Liver (tissue), 9 donors: ENCODE measurements around the gene ZNF606. TPM values are rescaled to one million over a fixed set of nuclear protein-coding genes. Genes with fewer than 3 reads are reported as not detected.

Experiments used
- DNase-seq: peaks from one replicate; pipeline ENCODE4 v3.0.0-alpha.2; 2017; ENCODE audit warnings: low spot score
- H3K27ac ChIP-seq, 2 donors: one replicate each; pipeline ENCODE4 v1.7.0; 2013; ENCODE audit warnings: inconsistent platforms in 2 of 2, low read length in 2 of 2, control low read depth in 1 of 2, low read depth in 1 of 2, mild to moderate bottlenecking in 1 of 2
- H3K27me3 ChIP-seq, 4 donors: one replicate each; pipeline versions ENCODE4 v1.6.1 to v1.7.0; 2013; ENCODE audit warnings: low read length in 3 of 4, inconsistent platforms in 1 of 4, mild to moderate bottlenecking in 1 of 4, moderate library complexity in 1 of 4; ENCODE audit not compliant: control insufficient read depth in 4 of 4, insufficient read depth in 4 of 4
- H3K36me3 ChIP-seq, 4 donors: one replicate each; pipeline versions ENCODE4 v1.6.1 to v1.7.0; 2013; ENCODE audit warnings: low read length in 3 of 4, mild to moderate bottlenecking in 3 of 4, low read depth in 1 of 4, moderate library complexity in 1 of 4; ENCODE audit not compliant: control insufficient read depth in 4 of 4, insufficient read depth in 3 of 4
- H3K4me1 ChIP-seq, 4 donors: one replicate each; pipeline versions ENCODE4 v1.6.1 to v1.7.0; 2013; ENCODE audit warnings: low read length in 3 of 4, mild to moderate bottlenecking in 3 of 4, moderate library complexity in 1 of 4; ENCODE audit not compliant: control insufficient read depth in 4 of 4, insufficient read depth in 4 of 4
- H3K4me3 ChIP-seq, 3 donors: one replicate each; pipeline versions ENCODE4 v1.6.1 to v1.7.0; 2013; ENCODE audit warnings: low read length in 3 of 3, control low read depth in 1 of 3, low read depth in 1 of 3, mild to moderate bottlenecking in 1 of 3
- H3K9ac ChIP-seq, 2 donors: one replicate each; pipeline ENCODE4 v1.7.0; 2013; ENCODE audit warnings: low read length in 2 of 2, mild to moderate bottlenecking in 2 of 2, moderate library complexity in 2 of 2, control low read depth in 1 of 2, low read depth in 1 of 2
- H3K9me3 ChIP-seq, 4 donors: one replicate each; pipeline versions ENCODE4 v1.6.1 to v1.7.0; 2013; ENCODE audit warnings: low read length in 3 of 4; ENCODE audit not compliant: control insufficient read depth in 4 of 4
- CTCF ChIP-seq: fragments of 150-350 bp; IDR thresholded peaks from 2 replicates; pipeline ENCODE4 v1.5.1; 2017; ENCODE audit warnings: improper control_type of control experiment, low read depth, low read length; ENCODE audit not compliant: missing input control
- EGR1 ChIP-seq, 2 donors: IDR thresholded peaks; 2 replicates each; pipeline ENCODE4 v1.6.1; 2016 to 2018; ENCODE audit warnings: antibody characterized with exemption in 2 of 2, low read depth in 2 of 2
- FOXA1 ChIP-seq: IDR thresholded peaks from 2 replicates; pipeline ENCODE4 v1.6.1; 2016; ENCODE audit warnings: antibody characterized with exemption
- FOXA2 ChIP-seq: IDR thresholded peaks from 2 replicates; pipeline ENCODE4 v1.6.1; 2016; ENCODE audit warnings: antibody characterized with exemption
- HNF4A ChIP-seq, 2 donors: conservative IDR thresholded peaks; 2 replicates each; pipeline ENCODE4 v1.6.1; 2016; ENCODE audit warnings: antibody characterized with exemption in 2 of 2, mild to moderate bottlenecking in 2 of 2
- JUND ChIP-seq, 2 donors: IDR thresholded peaks; 2 replicates each; pipeline ENCODE4 v1.6.1; 2016; ENCODE audit warnings: antibody characterized with exemption in 2 of 2
- NR2F2 ChIP-seq: IDR thresholded peaks from 2 replicates; pipeline ENCODE4 v1.6.1; 2016; ENCODE audit warnings: antibody characterized with exemption
- RAD21 ChIP-seq, 2 donors: IDR thresholded peaks; 2 replicates each; pipeline ENCODE4 v1.6.1; 2016; ENCODE audit warnings: antibody characterized with exemption in 2 of 2, mild to moderate bottlenecking in 2 of 2
- REST ChIP-seq: IDR thresholded peaks from 2 replicates; pipeline ENCODE4 v1.6.1; 2016; ENCODE audit warnings: antibody characterized with exemption, mild to moderate bottlenecking
- RXRA ChIP-seq, 2 donors: IDR thresholded peaks; 2 replicates each; pipeline ENCODE4 v1.6.1; 2017 to 2018; ENCODE audit warnings: antibody characterized with exemption in 2 of 2, mild to moderate bottlenecking in 1 of 2
- TAF1 ChIP-seq: conservative IDR thresholded peaks from 2 replicates; pipeline ENCODE4 v1.6.1; 2016; ENCODE audit warnings: antibody characterized with exemption, mild to moderate bottlenecking
- YY1 ChIP-seq: IDR thresholded peaks from 2 replicates; pipeline ENCODE4 v1.6.1; 2016; ENCODE audit warnings: antibody characterized with exemption, mild to moderate bottlenecking
- ZBTB33 ChIP-seq: IDR thresholded peaks from 2 replicates; pipeline ENCODE4 v1.6.1; 2016; ENCODE audit warnings: antibody characterized with exemption
- WGBS: extraction: QIAGEN DNeasy Blood & Tissue Kit; methylation state at CpG from one replicate; pipeline ENCODE4 v1.1.7; 2013; 5-methylcytosine and 5-hydroxymethylcytosine counted together
- polyA plus RNA-seq, 2 donors: library from polyadenylated mRNA; stranded (reverse) in 1 of 2; unstranded in 1 of 2; fragments of 200-250 nt in 1 of 2; fragments of >200 nt in 1 of 2; fragmentation: Nextera tagmentation in 1 of 2; extraction: Ambion mirVana in 1 of 2; gene quantifications; one replicate each; pipeline versions ENCODE4 v1.2.1 to v1.2.3, GENCODE V29; 2013 to 2015
- total RNA-seq, 2 donors: library from RNA; depleted of rRNA; stranded (reverse); fragments of >200 nt; gene quantifications; one replicate each; pipeline ENCODE4 v1.2.3, GENCODE V29; 2014
- TF ChIP-seq, protein P1 (sequence below): IDR thresholded peaks from 2 replicates; pipeline ENCODE4 v1.6.1; 2016; ENCODE audit warnings: antibody characterized with exemption
- donor health status: healthy.
- donor health status: healthy.
- donor health status: healthy.
- donor health status: healthy.
- donor health status: healthy.

ZNF606 gene
- total and polyA plus RNA-seq, 4 donors: 3.2 to 12.8 (median 6.6) TPM

GRCh38 chr19:58021541-58022282 lies 19.1 kb upstream of the ZNF606 start:
- Histone ChIP-seq H3K4me3 (peak overlapping the region in 1 of 3 donors; percentile 23), H3K4me1 (no peaks in the 10 kb centered on the region), H3K9me3 (peaks cover 18 to 42% (median 28%) of the 10 kb centered on the region in 4 donors), H3K9ac (no peak overlapping the region), H3K27me3 (no peaks in the 10 kb centered on the region), H3K27ac (no peak overlapping the region), H3K36me3 (no peaks in the 10 kb centered on the region)
- peak; percentile 45 for DNase-seq
- no peak for TF ChIP-seq HNF4A (conservative IDR thresholded peaks at IDR 0.05)
- peak; percentile 46 for TF ChIP-seq CTCF
- TF ChIP-seq NR2F2: peak; percentile 53
- no peak for TF ChIP-seq YY1
- TF ChIP-seq RAD21 (IDR thresholded peaks at IDR 0.05): peak; percentile 71 to 80
- WGBS: 56% methylated on average over 30 of the region's 30 CpGs

GRCh38 chr19:58020129-58020528 lies 17.5 kb upstream of the ZNF606 start:
- Histone ChIP-seq H3K27ac (no peak overlapping the region), H3K27me3 (no peaks in the 10 kb centered on the region), H3K9ac (no peak overlapping the region), H3K9me3 (peaks cover 20 to 49% (median 31%) of the 10 kb centered on the region in 4 donors), H3K36me3 (no peaks in the 10 kb centered on the region), H3K4me3 (peak overlapping the region in 1 of 3 donors; percentile 11), H3K4me1 (no peaks in the 10 kb centered on the region)
- TF ChIP-seq, protein P1, sequence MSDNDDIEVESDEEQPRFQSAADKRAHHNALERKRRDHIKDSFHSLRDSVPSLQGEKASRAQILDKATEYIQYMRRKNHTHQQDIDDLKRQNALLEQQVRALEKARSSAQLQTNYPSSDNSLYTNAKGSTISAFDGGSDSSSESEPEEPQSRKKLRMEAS: no peak
- TF ChIP-seq RAD21 (IDR thresholded peaks at IDR 0.05) (no peak), RXRA (IDR thresholded peaks at IDR 0.05) (no peak), NR2F2 (no peak), EGR1 (IDR thresholded peaks at IDR 0.05; ENCODE audit: low read depth in 2 of 2) (no peak), FOXA2 (no peak), REST (no peak), FOXA1 (no peak), CTCF (no peak), ZBTB33 (no peak), HNF4A (conservative IDR thresholded peaks at IDR 0.05) (no peak), JUND (IDR thresholded peaks at IDR 0.05) (no peak), TAF1 (no peak)
- DNase-seq: no peak
- 70% methylated on average over 7 of the region's 7 CpGs for WGBS
